NCI-H226 (cell line): Measurements from ENCODE around the gene KIRREL1.

ENCODE experiments used
- DNase-seq: peaks from one replicate; pipeline ENCODE4 v3.0.0-alpha.2; 2015

Gene KIRREL1

GRCh38 chr1:158148468-158148867 is 155.0 kb downstream of the KIRREL1 start:
- no peak for DNase-seq

- DNase-seq = no peak
Measured at GRCh38 chr1:158149175-158149574, 155.7 kb downstream of the KIRREL1 start.
